SIG-M5 treated with dmso at 0.1 percent for 504 hours (cell line): ENCODE measurements around the gene TNRC18.
A peak's percentile ranks its signal among the peaks of the same experiment; 100 is the strongest.

Source experiments
- DNase-seq: peaks from one replicate; lab custom pipeline; 2025; ENCODE audit not compliant: unreplicated experiment; lab: John Stamatoyannopoulos, UW

Gene TNRC18

GRCh38 chr7:5450549-5451327, 27.1 kb upstream of the TNRC18 start:
- DNase-seq = no peak

- DNase-seq = no peak
Observed at GRCh38 chr7:5448378-5449037, 24.9 kb upstream of the TNRC18 start.

- no peak for DNase-seq
Observed at GRCh38 chr7:5445981-5446594, 22.5 kb upstream of the TNRC18 start.

GRCh38 chr7:5443678-5444077, 20.0 kb upstream of the TNRC18 start:
- no peak for DNase-seq

- DNase-seq = no peak
Observed at GRCh38 chr7:5442757-5443305, 19.2 kb upstream of the TNRC18 start.

- peak; percentile 56 for DNase-seq
Observed at GRCh38 chr7:5441840-5442503, 18.3 kb upstream of the TNRC18 start.

GRCh38 chr7:5439572-5440496, 16.2 kb upstream of the TNRC18 start:
- DNase-seq = no peak

- DNase-seq = no peak
Observed at GRCh38 chr7:5439209-5439571, 15.6 kb upstream of the TNRC18 start.

- DNase-seq = no peak
Observed at GRCh38 chr7:5437987-5438386, 14.4 kb upstream of the TNRC18 start.

GRCh38 chr7:5437348-5437892, 13.8 kb upstream of the TNRC18 start:
- no peak for DNase-seq

- DNase-seq = no peak
Observed at GRCh38 chr7:5436003-5436678, 12.5 kb upstream of the TNRC18 start.

GRCh38 chr7:5435291-5436002, 11.8 kb upstream of the TNRC18 start:
- no peak for DNase-seq

GRCh38 chr7:5433181-5433580, 9.5 kb upstream of the TNRC18 start:
- no peak for DNase-seq

- DNase-seq = no peak
Observed at GRCh38 chr7:5432691-5433090, 9.1 kb upstream of the TNRC18 start.

GRCh38 chr7:5431560-5432015, 8.0 kb upstream of the TNRC18 start:
- DNase-seq = no peak

- DNase-seq = no peak
Observed at GRCh38 chr7:5430612-5430947, 6.9 kb upstream of the TNRC18 start.

GRCh38 chr7:5429857-5430611, 6.4 kb upstream of the TNRC18 start:
- DNase-seq = no peak

GRCh38 chr7:5429253-5429856, 5.7 kb upstream of the TNRC18 start:
- no peak for DNase-seq
